Activated T-helper 9 cell treated with anti-CD3 and anti-CD28 coated beads, Interleukin-2, amount 50 U/mL, for 16 hours (primary cell): ENCODE measurements around the gene COL4A2.

Source experiments
- DNase-seq: peaks from one replicate; pipeline ENCODE4 v3.0.0-alpha.2; 2020; ENCODE audit warnings: low read depth

Gene COL4A2

DNA sequence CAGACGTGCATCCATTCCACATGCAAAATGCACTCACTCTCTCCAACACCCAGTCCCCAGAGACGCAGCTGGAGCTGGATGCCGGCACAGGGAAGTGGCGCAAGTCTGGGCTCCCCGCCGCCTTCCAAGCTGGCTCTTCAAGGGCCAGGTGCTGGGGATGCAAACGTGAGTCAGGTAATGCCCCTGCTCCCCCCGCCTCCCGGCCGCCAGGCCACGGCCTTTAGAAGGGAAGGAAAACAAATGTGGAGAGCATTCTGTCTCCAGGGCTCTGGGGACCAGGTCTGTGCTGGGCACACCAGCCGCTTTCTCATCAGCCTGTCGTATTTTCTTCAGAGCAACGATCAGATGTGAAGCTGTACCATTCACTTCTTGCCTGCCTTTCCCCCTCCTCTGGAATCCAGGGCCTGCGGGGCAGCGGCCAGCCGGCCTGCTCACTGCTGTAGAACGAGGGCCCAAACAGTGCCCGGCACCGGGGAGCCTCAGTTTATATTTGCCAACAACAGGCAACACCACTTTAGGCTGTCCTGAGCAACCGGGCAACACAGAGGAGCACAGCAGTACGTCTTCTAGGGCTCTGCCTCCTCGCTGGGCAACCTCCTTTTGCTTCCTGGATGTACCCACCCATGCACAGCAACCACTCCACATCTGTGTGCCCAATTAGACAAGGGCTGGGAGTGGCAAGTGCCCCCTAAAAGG, 250.7 kb downstream of the COL4A2 start:
- no peak for DNase-seq

- DNase-seq: no peak
Observed at GRCh38 chr13:110559429-110559943, 252.4 kb downstream of the COL4A2 start.

DNA sequence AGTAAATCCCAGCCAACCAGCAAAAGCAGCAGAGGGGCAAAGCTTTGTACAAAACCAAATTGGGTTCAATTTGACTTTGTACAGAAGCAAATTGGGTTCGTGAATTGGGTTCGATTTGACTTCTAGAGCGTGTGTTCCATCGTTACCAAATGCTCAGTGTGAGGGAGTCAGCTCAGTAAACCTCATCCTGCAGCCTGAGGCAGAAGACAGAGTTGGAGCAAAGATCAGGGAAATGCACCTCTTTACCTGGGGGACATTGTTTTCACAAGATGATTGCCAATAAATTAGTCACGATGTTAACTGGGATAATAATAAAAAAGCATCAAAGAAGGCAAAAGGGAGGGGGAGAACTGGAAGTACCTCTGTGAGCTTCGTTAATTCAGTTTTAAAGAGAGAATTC, 252.9 kb downstream of the COL4A2 start:
- DNase-seq: no peak

GRCh38 chr13:110560601-110561343, 253.7 kb downstream of the COL4A2 start:
- peak; percentile 5 for DNase-seq

DNA sequence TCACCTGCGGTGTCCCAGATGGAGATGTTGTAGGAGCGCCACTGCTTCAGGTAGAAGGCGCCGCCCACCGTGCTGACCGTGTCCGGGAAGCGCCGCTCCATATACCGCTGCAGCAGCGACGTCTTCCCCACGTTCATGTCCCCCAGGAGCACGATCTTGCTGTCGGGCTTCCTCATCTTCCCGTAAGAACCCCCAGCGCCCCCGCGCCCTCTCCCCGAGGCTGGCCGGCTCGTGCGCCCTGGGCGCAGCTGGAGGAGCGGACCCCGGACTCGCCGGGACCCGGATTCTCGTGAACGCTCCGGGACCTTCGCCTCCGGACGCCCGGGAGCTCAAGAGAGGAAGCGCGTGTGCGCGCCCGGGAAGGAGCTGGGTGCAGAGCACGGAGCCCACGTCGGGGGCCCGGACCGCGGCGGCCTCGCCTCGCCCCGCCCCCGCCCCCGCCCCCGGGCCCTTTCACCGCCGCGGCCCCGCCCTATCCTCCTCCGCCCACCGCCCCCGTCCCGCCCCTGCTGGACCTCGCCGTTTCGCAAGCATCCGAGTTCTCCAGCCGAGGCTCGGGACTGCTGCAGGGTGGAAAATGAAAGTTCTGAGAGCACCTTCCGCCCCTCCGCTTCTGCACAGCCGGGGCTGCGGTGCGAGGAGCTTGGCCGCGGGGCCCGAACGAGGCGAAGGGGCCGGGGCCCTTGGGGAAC, 254.4 kb downstream of the COL4A2 start, which contains the start of gene RAB20:
Gene RAB20, minus strand, starts transcription at position 379 of the 692 bp plus-strand sequence. Its CDS starts 203 bp downstream, at position 176.
- peak; percentile 40 for DNase-seq

DNA sequence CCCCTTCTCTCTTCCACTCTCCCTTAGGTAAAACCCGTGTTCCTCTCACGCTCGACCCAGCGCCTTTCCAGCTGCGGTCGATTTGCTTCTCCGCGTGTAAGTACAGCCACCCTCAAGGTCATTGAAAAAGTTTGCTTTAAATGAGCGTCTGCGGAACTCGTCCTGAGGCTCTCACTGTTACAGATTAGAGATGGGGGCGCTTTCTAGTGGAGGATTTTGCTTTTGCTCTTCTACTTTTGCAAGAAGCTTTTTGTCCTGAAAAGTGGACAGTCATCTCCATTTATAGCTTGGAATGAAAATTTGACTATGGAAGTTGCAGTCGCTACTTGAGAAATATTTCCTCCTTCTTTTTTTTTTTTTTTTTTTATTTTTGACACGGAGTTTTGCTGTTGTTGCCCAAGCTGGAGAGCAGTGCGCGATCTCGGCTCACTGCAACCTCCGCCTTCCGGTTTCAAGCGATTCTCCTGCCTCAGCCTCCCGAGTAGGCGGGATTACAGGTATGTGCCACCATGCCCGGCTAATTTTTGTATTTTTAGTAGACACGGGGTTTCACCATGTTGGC, 255.0 kb downstream of the COL4A2 start:
- DNase-seq: no peak
